Ecto neural progenitor cell (in vitro differentiated cells): ENCODE data around the gene GRK5.

Source experiments
- DNase-seq: peaks from one replicate; pipeline ENCODE4 v3.0.0-alpha.2; 2018; ENCODE audit warnings: low spot score

The GRK5 gene

GRCh38 chr10:119383174-119383856, 175.9 kb downstream of the GRK5 start:
- DNase-seq: no peak

GRCh38 chr10:119384127-119384526, 176.8 kb downstream of the GRK5 start:
- DNase-seq: no peak

GRCh38 chr10:119386666-119387065, 179.3 kb downstream of the GRK5 start:
- no peak for DNase-seq

GRCh38 chr10:119388849-119389345, 181.5 kb downstream of the GRK5 start:
- no peak for DNase-seq

- no peak for DNase-seq
Measured at GRCh38 chr10:119391440-119392251, 184.3 kb downstream of the GRK5 start.

GRCh38 chr10:119393019-119393418, 185.6 kb downstream of the GRK5 start:
- no peak for DNase-seq

GRCh38 chr10:119393421-119393820, 186.1 kb downstream of the GRK5 start:
- no peak for DNase-seq

GRCh38 chr10:119393845-119394244, 186.5 kb downstream of the GRK5 start:
- no peak for DNase-seq

GRCh38 chr10:119394657-119395279, 187.4 kb downstream of the GRK5 start:
- DNase-seq: no peak

- DNase-seq: no peak
Measured at GRCh38 chr10:119395280-119396007, 188.1 kb downstream of the GRK5 start.

GRCh38 chr10:119396008-119396708, 188.8 kb downstream of the GRK5 start:
- DNase-seq: no peak

- DNase-seq: no peak
Measured at GRCh38 chr10:119396709-119397071, 189.3 kb downstream of the GRK5 start.

GRCh38 chr10:119397416-119397815, 190.0 kb downstream of the GRK5 start:
- DNase-seq: no peak

GRCh38 chr10:119398996-119399395, 191.6 kb downstream of the GRK5 start:
- DNase-seq: no peak

- DNase-seq: no peak
Measured at GRCh38 chr10:119399466-119399865, 192.1 kb downstream of the GRK5 start.

GRCh38 chr10:119401671-119402395, 194.5 kb downstream of the GRK5 start:
- no peak for DNase-seq

- DNase-seq: no peak
Measured at GRCh38 chr10:119403921-119404320, 196.6 kb downstream of the GRK5 start.

GRCh38 chr10:119404719-119405519, 197.5 kb downstream of the GRK5 start:
- DNase-seq: no peak

- DNase-seq: no peak
Measured at GRCh38 chr10:119405520-119405807, 198.1 kb downstream of the GRK5 start.

GRCh38 chr10:119406137-119406536, 198.8 kb downstream of the GRK5 start:
- DNase-seq: no peak
